ENCODE data around the gene ACBD6. TPM values are rescaled to one million over a fixed set of nuclear protein-coding genes. Genes with fewer than 3 reads are reported as not detected.

Gene ACBD6
- total and polyA plus RNA-seq, 2 experiments from 2014 or later = 75.7 to 88.8 TPM

- no peak for TF ChIP-seq ZNF331 (CRISPR knock-in tag; IDR thresholded peaks at IDR 0.05; ENCODE audit: low read depth)
These were observed 239.5 kb downstream of the ACBD6 start (continued) for GRCh38 chr1:180262628-180263488.

- H4K20me1 ChIP-seq (replicated peaks; ENCODE audit: insufficient read depth) = no peaks in the 10 kb centered on the region
- no peak overlapping the region for H3K4me2 ChIP-seq
- H3K4me1 ChIP-seq (ENCODE audit: insufficient read depth) = peaks cover 11% of the 10 kb centered on the region
- DNase-seq (ENCODE audit: low spot score) (no peak), ATAC-seq (no peak)
- H3F3A ChIP-seq (replicated peaks; ENCODE audit: low read depth) = no peaks in the 10 kb centered on the region
- Mint-ChIP-seq H3K27me3 (ENCODE audit: insufficient read depth, low read depth, poor library complexity) (peaks cover 20% of the 10 kb centered on the region), H3K27ac (no peak overlapping the region), H3K4me3 (no peak overlapping the region), H3K9me3 (no peaks in the 10 kb centered on the region; the same call in 2 of the 3 replicates), H3K36me3 (ENCODE audit: low read depth) (no peaks in the 10 kb centered on the region; the same call in 2 of the 3 replicates), H3K4me1 (peaks cover 31% of the 10 kb centered on the region)
- H3K4me3 ChIP-seq = no peak overlapping the region
- H3K27ac ChIP-seq (ENCODE audit: low read depth) = no peak overlapping the region
- no peaks in the 10 kb centered on the region for H3K79me2 ChIP-seq (replicated peaks; ENCODE audit: insufficient read depth)
- H3K36me3 ChIP-seq (ENCODE audit: insufficient read depth) = no peaks in the 10 kb centered on the region
- TF ChIP-seq ZNF114 (CRISPR knock-in tag; IDR thresholded peaks at IDR 0.05) (no peak), NANOG (IDR thresholded peaks at IDR 0.05; ENCODE audit: borderline replicate concordance) (no peak), JUNB (IDR thresholded peaks at IDR 0.05; ENCODE audit: unreplicated experiment) (no peak), CTCF (conservative IDR thresholded peaks at IDR 0.05; ENCODE audit: low read depth in 2 of 2) (no peak), ZNF331 (CRISPR knock-in tag; IDR thresholded peaks at IDR 0.05; ENCODE audit: low read depth) (no peak), EZH2 (IDR thresholded peaks at IDR 0.05; ENCODE audit: low read depth, unreplicated experiment) (no peak), ZNF462 (CRISPR knock-in tag; IDR thresholded peaks at IDR 0.05) (no peak), EZH2phosphoT487 (IDR thresholded peaks at IDR 0.05; ENCODE audit: unreplicated experiment) (no peak), STAT1 (IDR thresholded peaks at IDR 0.05; ENCODE audit: unreplicated experiment) (no peak), CREB1 (CRISPR knock-in tag; IDR thresholded peaks at IDR 0.05; ENCODE audit: low read depth) (no peak), POLR2AphosphoS5 (IDR thresholded peaks at IDR 0.05; ENCODE audit: low read depth) (no peak)
- TF ChIP-seq, protein P1, sequence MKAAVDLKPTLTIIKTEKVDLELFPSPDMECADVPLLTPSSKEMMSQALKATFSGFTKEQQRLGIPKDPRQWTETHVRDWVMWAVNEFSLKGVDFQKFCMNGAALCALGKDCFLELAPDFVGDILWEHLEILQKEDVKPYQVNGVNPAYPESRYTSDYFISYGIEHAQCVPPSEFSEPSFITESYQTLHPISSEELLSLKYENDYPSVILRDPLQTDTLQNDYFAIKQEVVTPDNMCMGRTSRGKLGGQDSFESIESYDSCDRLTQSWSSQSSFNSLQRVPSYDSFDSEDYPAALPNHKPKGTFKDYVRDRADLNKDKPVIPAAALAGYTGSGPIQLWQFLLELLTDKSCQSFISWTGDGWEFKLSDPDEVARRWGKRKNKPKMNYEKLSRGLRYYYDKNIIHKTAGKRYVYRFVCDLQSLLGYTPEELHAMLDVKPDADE (IDR thresholded peaks at IDR 0.05) = no peak
- no peaks in the 10 kb centered on the region for H3K27me3 ChIP-seq (ENCODE audit: insufficient read depth)
- no peak overlapping the region for H2AFZ ChIP-seq
- H3K9me2 ChIP-seq (ENCODE audit: insufficient read depth) = no peaks in the 10 kb centered on the region
These were observed 240.7 kb downstream of the ACBD6 start for GRCh38 chr1:180261524-180262155.
